Stimulated activated CD4-positive, alpha-beta T cell treated with anti-CD3 and anti-CD28 coated beads, TNF-alpha, amount 100 ng/mL, for 1 hour (primary cell): Measurements from ENCODE around the gene M1AP.

Source experiments
- DNase-seq, 3 donors: peaks; one replicate each; pipeline ENCODE4 v3.0.0-alpha.2; 2020; ENCODE audit warnings: low read depth in 3 of 3, low spot score in 1 of 3

The M1AP gene, protein sequence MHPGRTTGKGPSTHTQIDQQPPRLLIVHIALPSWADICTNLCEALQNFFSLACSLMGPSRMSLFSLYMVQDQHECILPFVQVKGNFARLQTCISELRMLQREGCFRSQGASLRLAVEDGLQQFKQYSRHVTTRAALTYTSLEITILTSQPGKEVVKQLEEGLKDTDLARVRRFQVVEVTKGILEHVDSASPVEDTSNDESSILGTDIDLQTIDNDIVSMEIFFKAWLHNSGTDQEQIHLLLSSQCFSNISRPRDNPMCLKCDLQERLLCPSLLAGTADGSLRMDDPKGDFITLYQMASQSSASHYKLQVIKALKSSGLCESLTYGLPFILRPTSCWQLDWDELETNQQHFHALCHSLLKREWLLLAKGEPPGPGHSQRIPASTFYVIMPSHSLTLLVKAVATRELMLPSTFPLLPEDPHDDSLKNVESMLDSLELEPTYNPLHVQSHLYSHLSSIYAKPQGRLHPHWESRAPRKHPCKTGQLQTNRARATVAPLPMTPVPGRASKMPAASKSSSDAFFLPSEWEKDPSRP

DNA sequence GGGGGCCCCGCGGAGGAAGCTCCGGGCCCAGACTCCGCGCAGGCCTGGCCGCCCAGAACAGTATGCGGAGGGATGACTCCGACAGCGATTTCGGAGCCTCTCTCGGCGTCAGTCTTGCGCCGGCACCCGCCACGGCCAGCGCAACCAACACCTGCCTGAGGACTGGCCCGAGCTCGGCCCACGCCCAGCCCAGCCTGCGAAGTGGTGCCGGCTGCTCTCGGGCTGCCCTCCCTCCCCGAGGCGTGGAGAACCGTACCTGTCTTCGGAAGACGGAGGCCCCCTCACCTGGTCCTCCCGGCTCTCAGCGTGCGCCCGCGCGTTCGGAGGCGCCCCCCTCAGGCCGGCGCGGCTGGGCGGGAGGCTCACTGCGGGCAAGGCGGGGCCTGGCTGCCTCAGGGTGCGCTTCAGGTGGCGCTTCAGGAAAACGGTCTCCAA is at the start of gene M1AP:
Gene M1AP (minus strand): TSS at position 322 of the 435 bp plus-strand sequence. CDS start 8,055 bp downstream, outside the sequence.
- DNase-seq: no peak

DNA sequence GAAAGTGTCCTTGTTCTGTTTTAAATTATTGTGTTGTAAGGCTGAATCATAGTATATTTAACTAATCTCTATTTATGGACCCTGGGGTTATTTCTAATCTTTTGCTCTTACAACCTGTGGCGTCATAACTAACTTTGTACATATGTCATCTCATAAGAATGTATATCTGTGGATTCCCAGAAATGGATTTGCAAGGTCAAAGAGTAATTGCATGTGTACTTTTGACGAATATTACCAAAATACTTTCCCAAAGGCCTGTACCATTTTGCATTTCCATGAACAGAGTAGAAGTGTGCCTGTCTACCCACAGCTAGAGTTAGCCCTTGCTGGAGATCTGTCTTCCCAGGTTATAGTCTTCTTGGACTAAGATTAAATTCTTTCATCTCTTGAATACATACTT is 48.7 kb upstream of the M1AP start:
- DNase-seq: no peak

DNA sequence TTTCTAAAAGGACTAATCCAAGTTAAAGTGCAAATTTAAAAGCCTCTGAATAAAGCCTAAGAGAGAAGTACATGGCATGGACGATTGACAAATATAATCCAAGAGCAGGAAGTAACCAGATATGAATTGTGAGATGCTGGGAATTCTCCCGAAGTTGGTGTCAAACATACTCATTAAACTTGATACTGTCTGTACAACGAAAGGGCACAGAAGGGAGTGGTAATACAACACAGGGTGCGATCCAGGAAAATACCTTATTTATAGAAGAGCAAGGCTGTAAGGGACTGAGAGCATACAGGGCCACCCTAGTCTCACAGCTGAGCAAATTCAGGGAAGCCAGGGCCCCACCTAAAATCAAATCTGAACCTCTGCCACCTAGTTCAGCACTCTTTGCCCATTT is 47.5 kb upstream of the M1AP start:
- DNase-seq: no peak

DNA sequence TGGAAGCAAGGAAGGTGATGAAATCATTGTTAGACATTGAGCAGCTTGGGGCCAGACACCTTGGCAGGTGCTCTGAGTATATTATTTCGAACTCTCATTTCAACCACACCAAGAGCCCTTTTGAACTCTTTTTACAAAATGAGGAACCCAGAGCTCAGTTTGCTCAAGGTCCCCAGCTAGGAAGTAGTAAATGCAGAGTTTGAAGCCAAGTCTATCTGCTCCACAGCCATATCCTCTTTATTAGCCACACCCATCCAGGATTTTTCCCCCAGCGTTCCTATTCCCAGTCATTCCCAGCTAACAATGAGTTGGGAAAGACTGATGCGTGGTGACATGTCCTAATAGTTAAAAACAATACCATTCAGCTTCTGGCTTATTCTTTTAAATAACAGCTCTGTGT is 46.2 kb upstream of the M1AP start:
- no peak for DNase-seq

DNA sequence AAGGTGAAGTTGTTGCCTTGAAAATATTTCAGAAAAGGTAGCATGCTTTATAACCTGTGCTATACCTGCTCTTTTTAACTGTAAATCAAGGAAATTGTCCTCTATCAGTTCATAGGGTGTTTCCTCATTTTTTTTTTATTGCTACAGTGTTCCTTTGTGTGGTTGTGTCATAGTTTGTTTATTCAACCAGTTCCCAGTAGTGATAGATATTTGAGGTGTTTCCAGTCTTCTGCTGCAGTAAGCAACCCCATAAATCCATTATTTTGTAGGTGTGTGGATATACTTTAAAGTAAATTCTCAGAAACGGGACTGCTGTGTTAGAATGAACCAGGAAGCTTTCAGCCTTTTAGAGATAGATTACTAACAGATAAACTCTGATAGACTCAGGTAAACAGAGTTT is 45.5 kb upstream of the M1AP start:
- no peak for DNase-seq

DNA sequence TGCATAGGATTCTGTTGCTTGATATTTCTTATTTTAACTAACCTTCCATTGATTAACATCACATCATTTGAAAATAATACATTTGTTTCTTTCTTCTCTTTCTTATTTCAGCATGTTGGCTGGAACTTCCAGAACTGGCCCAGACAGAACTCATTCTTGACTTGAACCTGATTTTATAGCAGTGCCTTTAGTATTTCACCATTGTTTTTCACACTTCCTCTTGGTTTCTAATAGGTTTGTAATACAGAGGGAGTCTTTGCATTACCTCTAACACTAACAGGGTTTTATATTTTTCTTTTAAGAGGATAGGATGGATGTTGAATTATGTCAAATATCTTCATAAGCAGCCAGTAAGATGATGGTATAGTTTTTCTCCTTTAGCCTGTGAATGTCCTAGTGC is 45.1 kb upstream of the M1AP start:
- no peak for DNase-seq

DNA sequence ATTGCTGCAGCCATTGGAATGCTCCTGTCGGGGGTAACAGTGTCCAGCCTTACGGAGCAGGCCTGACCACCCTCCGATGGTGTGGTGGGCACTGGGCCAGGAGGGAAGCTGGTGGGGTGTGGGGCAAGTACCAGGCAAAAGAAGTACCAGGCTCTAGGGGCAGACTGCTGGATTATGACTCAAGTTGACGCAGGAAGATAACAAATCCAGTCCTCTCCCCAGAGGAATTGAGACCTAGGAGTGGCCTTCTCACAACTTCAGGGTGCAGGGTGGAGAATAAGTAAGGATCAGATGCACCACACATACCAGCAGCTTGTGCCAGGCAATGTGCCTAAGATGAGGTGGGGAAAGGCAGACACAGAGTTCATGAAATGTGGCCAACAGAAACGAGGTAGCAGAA is 43.8 kb upstream of the M1AP start:
- DNase-seq: no peak

DNA sequence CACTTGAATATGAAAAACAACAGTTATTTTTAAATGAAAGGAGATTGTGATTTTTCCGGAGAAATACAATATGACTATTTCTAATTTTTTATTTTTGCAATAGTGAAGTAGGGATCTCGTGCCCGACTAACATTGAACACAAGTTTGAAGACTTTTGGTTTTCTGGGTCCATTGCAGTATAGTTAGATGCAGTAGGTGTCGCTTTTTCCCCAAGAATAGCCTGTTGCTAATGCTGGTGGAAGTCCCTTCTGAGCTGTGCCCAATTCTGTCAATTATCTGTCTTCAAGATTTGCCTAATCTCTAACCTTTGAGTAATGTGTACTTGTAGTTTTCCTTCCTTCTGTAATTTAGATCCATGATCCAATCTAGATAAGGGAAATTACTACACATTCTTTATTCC is 42.4 kb upstream of the M1AP start:
- DNase-seq: no peak

DNA sequence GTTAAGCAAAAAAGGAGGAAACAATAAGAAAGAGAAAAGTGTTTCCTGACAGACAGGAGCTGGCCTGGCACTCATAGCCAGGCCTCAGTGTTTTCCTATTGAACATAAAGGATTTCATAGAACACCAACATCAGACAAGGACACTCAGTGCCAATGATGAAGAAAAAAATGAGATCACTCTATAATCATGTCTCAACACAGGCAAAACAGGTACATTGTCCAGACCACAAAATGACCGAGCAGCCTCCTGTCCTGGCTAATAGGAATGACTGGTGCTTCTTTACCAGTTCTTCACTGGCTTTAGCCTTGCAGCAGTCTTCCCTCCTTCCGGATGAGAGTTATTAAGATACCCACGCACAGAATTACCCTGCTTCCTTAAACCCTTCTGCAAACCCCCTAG is 41.5 kb upstream of the M1AP start:
- no peak for DNase-seq

DNA sequence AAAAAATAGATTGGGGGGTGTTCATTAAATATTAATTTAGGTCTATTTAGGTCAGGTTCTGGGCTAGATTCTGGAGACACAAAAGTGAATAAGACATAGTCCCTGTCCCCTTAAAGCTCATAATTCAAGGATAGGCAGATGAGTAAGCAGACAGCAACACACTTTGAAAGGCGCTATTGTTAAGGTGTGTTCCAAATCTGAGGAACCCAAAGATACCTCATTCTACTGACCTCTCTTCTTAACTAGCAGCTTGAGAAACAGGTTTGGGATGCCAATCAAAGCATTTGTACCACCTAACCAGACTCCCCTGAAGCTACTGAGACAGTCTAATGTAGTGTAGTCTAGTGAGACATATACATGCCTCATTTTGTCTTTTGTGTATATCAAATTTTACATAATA is 40.8 kb upstream of the M1AP start:
- DNase-seq: no peak

DNA sequence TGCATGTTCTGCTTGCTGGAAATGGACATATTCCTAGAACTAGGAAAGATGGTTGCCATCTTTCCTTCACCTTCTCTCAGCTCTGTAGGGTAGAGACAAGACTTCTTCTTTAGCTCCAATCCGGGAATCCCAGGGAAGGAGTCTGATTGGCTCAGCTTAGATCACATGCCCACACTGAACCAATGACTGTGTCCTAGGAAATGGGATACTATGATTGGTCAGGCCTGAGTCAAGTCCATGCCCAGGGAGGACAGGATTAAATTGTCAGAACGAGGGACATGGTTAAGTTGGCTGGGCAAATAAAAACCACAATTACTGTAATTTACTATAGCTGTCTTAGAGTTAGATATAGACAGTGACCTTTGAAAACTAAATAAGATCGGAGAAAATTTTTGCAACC is 37.3 kb upstream of the M1AP start:
- DNase-seq: no peak

DNA sequence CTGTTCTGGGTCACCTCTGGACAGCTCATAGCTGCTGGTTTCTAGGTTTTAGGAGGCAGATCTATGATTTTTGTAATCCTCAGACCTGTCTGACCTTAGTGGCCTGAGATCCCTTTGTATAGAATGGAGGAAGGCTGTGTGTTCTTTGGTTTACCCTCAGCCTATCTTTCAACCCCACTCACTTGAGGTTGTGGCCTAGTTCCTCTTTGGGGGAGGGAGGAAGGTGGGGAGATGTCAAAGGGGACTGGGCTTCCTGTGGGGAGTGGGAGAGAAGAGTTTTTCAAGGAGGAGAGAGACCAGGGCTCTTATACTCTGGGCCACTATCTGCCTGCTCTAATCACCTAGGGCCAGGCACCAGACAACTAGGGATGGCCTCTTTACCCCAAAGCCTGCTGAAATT is 34.4 kb upstream of the M1AP start:
- DNase-seq: no peak

DNA sequence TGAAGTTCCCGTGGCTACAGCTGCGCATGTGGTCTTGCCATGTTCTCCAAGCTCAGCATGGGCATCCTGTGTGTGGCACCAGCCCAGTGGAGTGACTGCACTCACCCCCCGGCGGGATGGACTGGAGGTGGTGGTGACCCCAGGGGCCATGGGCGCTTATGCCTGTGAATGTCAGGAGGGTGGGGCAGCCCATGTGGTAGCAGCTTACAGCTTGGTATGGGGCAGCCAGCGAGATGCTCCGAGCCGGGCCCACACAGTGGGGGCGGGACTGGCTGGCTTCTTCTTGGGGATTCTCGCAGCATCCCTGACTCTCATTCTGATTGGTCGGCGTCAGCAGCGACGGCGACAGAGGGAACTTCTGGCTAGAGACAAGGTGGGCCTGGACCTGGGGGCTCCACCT is 31.5 kb upstream of the M1AP start:
- DNase-seq: no peak

DNA sequence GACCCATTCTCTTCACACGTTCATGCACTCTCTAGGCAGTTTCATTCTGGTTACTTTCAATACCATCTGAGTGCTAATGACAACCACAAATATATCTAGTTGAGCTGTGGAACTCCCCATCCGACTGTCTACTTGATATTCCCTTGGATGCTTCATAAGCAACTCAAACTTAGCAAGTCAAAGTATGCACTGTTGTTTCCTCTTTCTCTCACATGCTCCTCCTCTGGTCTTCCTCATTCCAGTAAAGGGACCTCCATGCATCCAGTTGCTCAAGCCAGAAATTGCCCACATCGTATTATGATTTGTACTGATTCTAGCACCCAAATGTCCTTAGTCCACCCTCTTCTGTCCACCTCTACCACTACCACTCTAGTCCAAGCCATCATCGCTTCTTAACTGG is 28.2 kb upstream of the M1AP start:
- no peak for DNase-seq

DNA sequence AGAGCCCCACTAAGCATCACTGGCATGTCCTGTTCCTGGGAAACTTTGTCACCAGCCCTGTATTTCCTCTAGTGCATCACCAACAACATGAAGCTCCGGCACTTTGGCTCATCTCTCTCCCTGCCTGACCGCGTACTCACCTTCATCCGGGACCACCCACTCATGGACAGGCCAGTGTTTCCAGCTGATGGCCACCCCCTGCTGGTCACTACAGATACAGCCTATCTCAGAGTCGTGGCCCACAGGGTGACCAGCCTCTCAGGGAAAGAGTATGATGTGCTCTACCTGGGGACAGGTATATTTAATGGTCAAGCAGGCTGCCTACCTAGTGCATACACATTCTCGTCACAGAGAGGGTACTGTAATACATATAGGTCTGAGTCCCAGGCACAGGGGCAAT is 27.0 kb upstream of the M1AP start:
- no peak for DNase-seq

DNA sequence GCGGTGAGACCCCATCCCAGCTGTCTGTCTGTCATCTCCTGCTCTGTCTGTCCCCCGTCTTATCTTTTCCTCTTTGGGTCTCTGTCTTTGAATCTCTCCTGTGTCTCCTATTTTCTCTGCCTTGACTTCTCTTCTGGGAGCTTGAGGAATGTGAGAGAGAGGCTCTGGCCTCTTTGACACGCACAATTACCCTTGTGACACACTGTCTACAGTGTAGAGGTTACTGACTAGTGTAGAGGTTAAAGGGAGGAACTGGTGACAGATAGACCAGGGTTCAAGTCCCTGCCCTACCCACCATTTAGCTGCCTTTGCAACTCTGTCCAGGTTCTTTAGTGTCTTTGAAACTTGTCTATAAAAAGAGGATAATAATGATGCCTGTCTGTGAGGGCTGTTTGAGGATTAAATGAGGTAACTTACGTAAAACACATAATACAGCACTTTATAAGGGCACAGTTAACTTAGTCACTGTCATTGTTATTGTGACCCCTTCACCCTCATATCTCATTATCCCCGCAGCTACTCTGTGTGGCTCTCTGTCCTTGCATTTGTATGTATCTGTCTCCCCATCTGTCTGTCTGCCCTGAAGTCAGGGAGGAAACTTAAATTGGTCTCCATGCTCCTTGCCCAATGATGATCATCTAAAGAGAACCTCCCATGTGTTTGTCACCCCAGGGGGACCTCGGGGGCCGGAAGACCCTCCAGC is 25.8 kb upstream of the M1AP start:
- DNase-seq: no peak

DNA sequence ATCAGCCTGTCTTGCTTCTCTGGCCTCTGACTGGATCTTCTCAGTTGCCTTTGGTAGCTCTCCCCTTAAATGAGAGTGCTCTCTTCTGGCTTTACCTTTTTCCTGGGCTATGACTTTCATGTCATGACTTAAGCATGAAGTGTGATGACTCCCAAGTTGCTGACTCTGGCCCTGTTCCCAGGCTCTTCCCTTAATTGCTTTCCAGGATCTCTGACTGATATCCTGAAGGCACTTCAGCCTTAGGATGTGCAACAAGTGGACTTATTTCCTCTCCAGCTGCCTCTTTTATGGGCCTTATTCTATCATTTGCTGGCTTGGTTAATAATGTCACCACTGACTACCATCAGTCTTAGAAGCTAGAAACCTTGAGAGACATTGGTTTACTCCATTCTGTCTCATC is 23.3 kb upstream of the M1AP start:
- no peak for DNase-seq

DNA sequence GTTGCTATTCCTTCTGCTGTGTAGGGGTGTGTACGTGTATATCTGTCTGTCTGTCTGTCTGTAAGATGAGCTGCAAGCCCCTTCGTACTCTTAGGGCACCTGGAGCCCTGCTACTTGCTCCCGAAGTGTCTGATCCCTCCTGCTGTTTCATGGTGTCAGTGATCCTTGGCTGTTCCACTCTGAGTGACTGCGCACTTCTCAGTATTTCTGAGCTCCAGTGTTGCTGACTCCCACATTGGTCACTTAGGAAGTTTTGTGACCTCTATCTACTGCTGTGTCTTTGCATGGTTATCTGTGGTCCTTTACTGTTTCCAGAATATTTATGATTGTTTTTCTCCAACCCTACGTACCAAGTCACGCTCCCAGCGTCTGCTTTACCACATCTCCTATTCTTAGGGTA is 22.1 kb upstream of the M1AP start:
- no peak for DNase-seq

DNA sequence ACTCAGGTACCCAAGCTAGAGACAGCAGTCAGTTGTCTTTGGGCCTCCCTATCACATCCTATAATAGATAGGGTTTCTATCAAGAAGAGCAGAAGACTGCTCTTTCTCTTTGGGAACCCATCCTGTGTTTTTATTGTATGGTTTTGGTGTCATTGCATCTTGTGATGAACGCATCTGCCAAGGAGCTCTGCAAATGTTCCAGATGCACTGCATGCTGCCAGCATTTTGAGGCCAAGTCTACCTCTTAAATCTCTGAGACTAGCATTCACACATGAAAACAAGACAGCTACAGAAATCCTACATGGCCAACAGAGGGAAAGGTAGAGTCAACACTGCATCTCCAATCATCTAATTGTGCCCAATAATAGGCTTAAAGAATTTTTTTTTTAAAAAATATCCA is 20.0 kb upstream of the M1AP start:
- DNase-seq: no peak

DNA sequence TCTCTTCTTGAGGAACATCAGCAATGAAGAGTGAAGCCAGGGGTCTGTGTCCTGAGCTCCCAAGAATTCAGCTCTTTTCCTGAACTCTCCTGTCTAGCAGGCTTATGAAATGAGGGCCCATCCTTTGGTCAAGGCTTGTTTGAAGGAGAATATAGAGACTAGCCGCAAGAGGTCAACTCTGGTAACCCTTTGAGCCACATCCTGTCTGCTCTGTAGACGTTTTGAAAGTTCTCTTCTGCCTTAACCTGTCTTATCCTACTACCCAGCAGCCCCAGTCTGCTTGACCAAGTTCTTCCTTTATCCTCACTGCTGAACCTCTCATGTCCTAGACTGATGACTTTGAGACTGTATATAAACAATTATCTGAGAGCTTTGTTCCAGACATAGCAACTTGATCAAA is 11.3 kb upstream of the M1AP start:
- no peak for DNase-seq

DNA sequence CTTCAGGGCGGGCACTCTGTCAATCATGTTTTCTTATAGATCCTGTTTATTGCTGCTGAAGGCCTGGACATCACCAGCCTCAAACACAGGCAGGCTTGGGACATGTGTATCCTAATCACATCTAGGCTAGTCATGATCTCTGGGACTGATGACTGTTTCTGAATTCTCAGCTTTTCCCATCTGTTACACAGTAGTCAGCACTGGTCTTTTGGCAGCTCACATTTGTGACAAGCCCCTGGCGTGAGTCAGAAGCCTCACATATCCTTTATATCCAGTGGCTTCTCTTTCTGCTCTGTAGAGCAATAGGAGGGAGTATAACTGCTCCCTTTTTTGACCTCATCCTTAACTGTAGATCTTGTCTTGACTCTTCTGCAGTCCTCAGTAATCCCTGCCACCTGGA is 10.4 kb upstream of the M1AP start:
- DNase-seq: no peak

DNA sequence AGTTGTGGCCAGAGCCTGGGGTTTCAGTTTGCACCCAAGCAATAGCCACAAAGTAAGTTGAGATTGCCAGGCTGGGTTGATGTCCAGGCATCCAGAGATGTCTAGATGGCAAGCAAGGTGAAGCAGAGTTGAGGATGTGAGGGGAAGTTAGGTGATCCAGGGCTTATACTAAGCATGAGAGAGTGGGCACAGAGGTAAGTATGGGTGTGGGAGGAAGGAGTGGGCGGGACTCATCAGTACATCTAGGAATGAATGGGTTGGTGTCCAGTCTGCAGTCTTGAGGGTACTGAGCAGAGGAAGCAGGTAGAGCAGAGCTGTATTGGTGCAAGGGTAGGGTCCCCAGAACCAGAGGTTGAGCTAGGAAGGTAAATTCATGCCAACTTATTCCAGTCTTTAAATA is 7.4 kb upstream of the M1AP start:
- no peak for DNase-seq
